BLaER1 treated with 17β-estradiol and CSF1 and Interleukin-3, amounts not matched to agents 10 nM and 100 nM (cell line): Measurements from ENCODE around the gene LIMCH1.
A peak's percentile ranks its signal among the peaks of the same experiment; 100 is the strongest.

Experiments
- H3K27ac ChIP-seq, 11 experiments: shearing (Covaris generic); formaldehyde crosslinking; 2 replicates each; pipeline ENCODE4 v1.8.1; 2022
- H3K27me3 ChIP-seq, 11 experiments: shearing (Covaris generic); formaldehyde crosslinking; 2 replicates each; pipeline ENCODE4 v1.8.1; 2022
- H3K36me3 ChIP-seq, 11 experiments: shearing (Covaris generic); formaldehyde crosslinking; 2 replicates each; pipeline ENCODE4 v1.8.1; 2022
- H3K4me1 ChIP-seq, 10 experiments: shearing (Covaris generic); formaldehyde crosslinking; 2 replicates each; pipeline ENCODE4 v1.8.1; 2022
- H3K4me2 ChIP-seq, 11 experiments: shearing (Covaris generic); formaldehyde crosslinking; 2 replicates each; pipeline ENCODE4 v1.8.1; 2022
- H3K4me3 ChIP-seq, 10 experiments: shearing (Covaris generic); formaldehyde crosslinking; 2 replicates each; pipeline ENCODE4 v1.8.1; 2022
- H3K9ac ChIP-seq, 11 experiments: shearing (Covaris generic); formaldehyde crosslinking; 2 replicates each; pipeline ENCODE4 v1.8.1; 2022
- H3K9me3 ChIP-seq, 11 experiments: shearing (Covaris generic); formaldehyde crosslinking; replicated peaks in 1 of 11; 2 replicates each; pipeline ENCODE4 v1.8.1; 2022
- H4K20me1 ChIP-seq, 11 experiments: shearing (Covaris generic); formaldehyde crosslinking; 2 replicates each; pipeline ENCODE4 v1.8.1; 2022
- Cebpa-rat ChIP-seq, 11 experiments: shearing (Covaris generic); IDR thresholded peaks; 2 replicates each; pipeline ENCODE4 v1.8.1; 2022

Gene LIMCH1

GRCh38 chr4:41525129-41525528 lies 12.8 kb upstream of the LIMCH1 start:
- Histone ChIP-seq H3K36me3 (no peaks in the 10 kb centered on the region), H3K9me3 (no peaks in the 10 kb centered on the region), H4K20me1 (no peaks in the 10 kb centered on the region), H3K9ac (no peak overlapping the region), H3K4me1 (0 out of 20 replicates have a peak, but pooled peaks cover 0 to 4% (median 0%) of the 10 kb centered on the region in 10 experiments), H3K4me3 (no peak overlapping the region), H3K27ac (no peak overlapping the region), H3K27me3 (no peaks in the 10 kb centered on the region), H3K4me2 (no peak overlapping the region)
- TF ChIP-seq Cebpa-rat (IDR thresholded peaks at IDR 0.05), result no peak

DNA sequence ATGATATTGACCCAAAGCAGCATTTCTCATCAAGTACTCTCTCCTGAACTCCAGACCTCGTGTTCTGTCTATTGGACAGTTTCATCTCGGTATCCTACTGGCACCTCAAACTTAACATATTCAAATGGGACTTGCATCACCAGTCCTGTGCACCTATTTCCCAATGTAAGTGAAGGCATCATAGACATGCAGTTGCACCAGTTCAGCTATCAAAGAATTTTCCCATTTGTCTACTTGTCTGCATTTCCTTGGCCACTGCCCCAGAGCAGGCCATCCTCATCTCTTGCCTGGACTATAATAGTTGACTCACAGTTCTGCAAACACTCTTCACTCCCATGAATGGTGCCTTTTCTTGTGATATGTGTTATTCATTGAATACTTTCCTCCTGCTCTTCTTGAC lies 11.3 kb upstream of the LIMCH1 start:
- H3K9ac ChIP-seq, result no peak overlapping the region
- H3K9me3 ChIP-seq, result no peaks in the 10 kb centered on the region
- H3K27ac ChIP-seq, result no peak overlapping the region
- TF ChIP-seq Cebpa-rat (IDR thresholded peaks at IDR 0.05), result no peak
- no peak overlapping the region for H3K4me2 ChIP-seq
- no peaks in the 10 kb centered on the region for H3K27me3 ChIP-seq
- no peaks in the 10 kb centered on the region for H4K20me1 ChIP-seq
- H3K4me3 ChIP-seq, result no peak overlapping the region
- no peaks in the 10 kb centered on the region for H3K4me1 ChIP-seq
- no peaks in the 10 kb centered on the region for H3K36me3 ChIP-seq

DNA sequence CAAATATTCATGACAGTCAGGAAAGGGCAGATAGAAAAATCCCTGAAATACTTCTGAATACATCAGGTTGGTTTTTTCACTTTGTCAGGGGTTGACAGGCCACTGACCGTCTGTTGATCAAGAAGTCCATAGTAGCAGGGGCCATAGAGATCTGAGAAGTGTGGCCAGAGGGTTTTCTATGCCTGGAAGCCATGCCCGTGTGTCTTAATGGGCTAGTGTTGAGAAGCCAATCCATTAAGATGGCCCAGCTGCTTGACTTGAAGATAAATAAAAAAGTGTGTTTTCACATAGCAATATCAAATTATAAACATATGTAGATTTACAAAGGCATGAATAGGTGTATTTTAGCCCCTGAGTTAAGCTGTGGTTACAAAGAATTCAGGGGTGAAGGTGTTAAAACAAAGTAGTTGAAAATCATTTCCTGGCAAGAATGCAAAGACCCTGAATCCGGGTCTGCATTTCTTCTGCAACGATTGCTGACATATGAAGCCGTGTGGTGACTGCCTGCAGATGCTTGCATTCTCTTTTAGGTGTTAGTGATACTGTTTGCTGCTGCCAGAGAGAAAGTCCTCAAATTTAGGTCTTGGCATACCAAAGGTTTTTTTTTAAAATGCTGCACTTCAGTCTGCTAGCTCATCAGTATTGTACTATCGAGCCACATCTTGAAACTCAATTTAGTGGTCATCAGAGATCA lies 9.3 kb upstream of the LIMCH1 start:
- no peak for TF ChIP-seq Cebpa-rat (IDR thresholded peaks at IDR 0.05)
- Histone ChIP-seq H3K27me3 (no peaks in the 10 kb centered on the region), H3K9me3 (no peaks in the 10 kb centered on the region), H3K27ac (no peak overlapping the region), H3K4me1 (0 out of 20 replicates have a peak, but pooled peaks cover 0 to 3% (median 0%) of the 10 kb centered on the region in 10 experiments), H3K36me3 (no peaks in the 10 kb centered on the region), H3K9ac (no peak overlapping the region), H3K4me3 (no peak overlapping the region), H4K20me1 (no peaks in the 10 kb centered on the region), H3K4me2 (no peak overlapping the region)

- H3K9ac ChIP-seq, result no peak overlapping the region
- no peaks in the 10 kb centered on the region for H3K27me3 ChIP-seq
- TF ChIP-seq Cebpa-rat (IDR thresholded peaks at IDR 0.05), result no peak
- no peaks in the 10 kb centered on the region for H3K36me3 ChIP-seq
- H3K27ac ChIP-seq, result no peak overlapping the region
- H3K4me3 ChIP-seq, result no peak overlapping the region
- H3K9me3 ChIP-seq, result no peaks in the 10 kb centered on the region
- H3K4me2 ChIP-seq, result no peak overlapping the region
- peaks cover 0 to 8% (median 2%) of the 10 kb centered on the region in 10 experiments; a peak in 9 of 20 replicates for H3K4me1 ChIP-seq
- H4K20me1 ChIP-seq, result no peaks in the 10 kb centered on the region
Measured at GRCh38 chr4:41530741-41531140, 7.2 kb upstream of the LIMCH1 start.

GRCh38 chr4:41532336-41532735 lies 5.6 kb upstream of the LIMCH1 start:
- H4K20me1 ChIP-seq, result no peaks in the 10 kb centered on the region
- H3K4me3 ChIP-seq, result no peak overlapping the region
- H3K9me3 ChIP-seq, result no peaks in the 10 kb centered on the region
- no peaks in the 10 kb centered on the region for H3K27me3 ChIP-seq
- no peak overlapping the region for H3K27ac ChIP-seq
- no peaks in the 10 kb centered on the region for H3K36me3 ChIP-seq
- no peak overlapping the region for H3K4me2 ChIP-seq
- no peak for TF ChIP-seq Cebpa-rat (IDR thresholded peaks at IDR 0.05)
- H3K4me1 ChIP-seq, result peaks cover 0 to 14% (median 3%) of the 10 kb centered on the region in 10 experiments; a peak in 10 of 20 replicates
- H3K9ac ChIP-seq, result no peak overlapping the region

- Histone ChIP-seq H3K27me3 (no peaks in the 10 kb centered on the region), H3K9ac (no peak overlapping the region), H4K20me1 (no peaks in the 10 kb centered on the region)
Measured at GRCh38 chr4:41532882-41533281, 5.1 kb upstream of the LIMCH1 start.

DNA sequence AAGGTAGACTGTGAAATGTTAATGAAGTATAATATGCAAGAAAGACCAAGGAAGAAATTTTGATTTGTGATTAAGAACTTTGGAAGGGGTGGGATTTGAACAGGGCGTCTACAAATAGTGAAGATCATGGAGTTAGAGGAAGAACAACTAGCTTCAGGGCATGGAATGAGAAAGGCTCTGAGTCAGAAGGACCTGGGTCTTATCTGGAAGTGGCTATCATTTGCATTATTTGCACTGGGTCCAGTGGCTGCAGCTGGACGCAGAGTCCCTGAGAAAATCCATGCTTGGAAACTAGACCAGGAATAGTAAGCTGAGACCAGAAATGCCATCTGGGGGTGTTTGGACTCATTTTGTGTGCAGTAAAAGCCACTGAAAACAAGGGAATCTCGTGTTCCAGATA lies 4.3 kb upstream of the LIMCH1 start:
- H3K9ac ChIP-seq, result no peak overlapping the region
- H3K27ac ChIP-seq, result no peak overlapping the region
- peaks cover 0 to 21% (median 3%) of the 10 kb centered on the region in 10 experiments; a peak in 11 of 20 replicates for H3K4me1 ChIP-seq
- H3K36me3 ChIP-seq, result no peaks in the 10 kb centered on the region
- no peaks in the 10 kb centered on the region for H3K27me3 ChIP-seq
- H3K4me2 ChIP-seq, result no peak overlapping the region
- TF ChIP-seq Cebpa-rat (IDR thresholded peaks at IDR 0.05), result no peak
- H3K9me3 ChIP-seq, result no peaks in the 10 kb centered on the region
- H3K4me3 ChIP-seq, result no peak overlapping the region
- no peaks in the 10 kb centered on the region for H4K20me1 ChIP-seq

More at GRCh38 chr4:41532882-41533281, 5.1 kb upstream of the LIMCH1 start:
- Histone ChIP-seq H3K4me1 (peaks cover 0 to 17% (median 3%) of the 10 kb centered on the region in 10 experiments; a peak in 11 of 20 replicates), H3K9me3 (no peaks in the 10 kb centered on the region), H3K4me2 (no peak overlapping the region), H3K4me3 (no peak overlapping the region), H3K27ac (no peak overlapping the region), H3K36me3 (no peaks in the 10 kb centered on the region)
- TF ChIP-seq Cebpa-rat (IDR thresholded peaks at IDR 0.05), result no peak

DNA sequence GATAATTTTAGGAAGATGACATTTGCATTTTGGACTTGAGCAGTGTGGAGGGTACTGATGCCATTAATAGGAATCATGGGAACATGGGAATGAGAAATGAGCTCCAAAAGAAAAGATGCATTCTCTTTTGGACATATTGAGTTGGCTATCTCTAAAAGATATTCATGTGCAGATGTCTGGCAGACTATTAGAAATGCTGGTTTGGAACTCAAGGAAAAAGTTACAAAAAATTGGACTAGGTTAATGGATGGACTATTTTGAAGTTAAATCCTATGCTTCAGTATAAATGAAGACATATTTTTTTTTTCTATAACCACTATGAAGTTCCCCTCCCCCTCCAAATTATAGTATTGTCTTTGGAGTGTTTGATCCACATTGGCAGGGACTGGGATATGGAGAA lies 3.6 kb upstream of the LIMCH1 start:
- H3K9ac ChIP-seq, result no peak overlapping the region
- no peaks in the 10 kb centered on the region for H4K20me1 ChIP-seq
- H3K27ac ChIP-seq, result no peak overlapping the region
- no peaks in the 10 kb centered on the region for H3K36me3 ChIP-seq
- no peak overlapping the region for H3K4me3 ChIP-seq
- H3K9me3 ChIP-seq, result no peaks in the 10 kb centered on the region
- no peaks in the 10 kb centered on the region for H3K27me3 ChIP-seq
- no peak for TF ChIP-seq Cebpa-rat (IDR thresholded peaks at IDR 0.05)
- peaks cover 0 to 21% (median 3%) of the 10 kb centered on the region in 10 experiments; a peak in 11 of 20 replicates for H3K4me1 ChIP-seq
- H3K4me2 ChIP-seq, result no peak overlapping the region

DNA sequence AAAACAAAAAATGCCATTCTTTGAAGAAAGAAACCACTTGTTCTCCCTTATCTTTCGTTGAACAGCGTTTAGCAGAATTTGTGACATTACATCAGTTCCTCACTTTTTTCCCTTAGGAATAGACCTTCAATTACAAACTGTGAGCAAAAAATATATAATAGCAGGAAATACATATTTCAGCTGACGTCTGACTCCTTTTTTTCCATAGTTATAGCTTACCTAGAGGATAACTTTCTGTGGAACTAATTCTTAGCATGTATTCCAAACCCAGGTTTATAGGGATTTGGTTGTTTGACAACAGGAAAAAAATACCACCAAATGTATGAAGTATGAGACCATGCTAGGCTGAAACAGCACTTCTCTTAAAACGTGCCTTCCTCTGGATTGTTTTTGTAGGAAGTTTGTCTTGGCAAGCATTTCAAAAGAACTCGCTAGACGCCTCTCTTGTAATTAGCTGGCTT lies 2.0 kb upstream of the LIMCH1 start:
- peaks cover 0 to 21% (median 3%) of the 10 kb centered on the region in 10 experiments; a peak in 11 of 20 replicates for H3K4me1 ChIP-seq

More for the DNA sequence above, 2.0 kb upstream of the LIMCH1 start:
- Histone ChIP-seq H4K20me1 (no peaks in the 10 kb centered on the region), H3K4me3 (no peak overlapping the region), H3K4me2 (peak overlapping the region in 7 of 11 experiments; percentile 3 to 48 (median 12); a peak in 8 of 22 replicates), H3K9ac (no peak overlapping the region), H3K27ac (no peak overlapping the region), H3K36me3 (no peaks in the 10 kb centered on the region), H3K27me3 (no peaks in the 10 kb centered on the region), H3K9me3 (no peaks in the 10 kb centered on the region)
- TF ChIP-seq Cebpa-rat (IDR thresholded peaks at IDR 0.05), result no peak
